ENCODE data around the gene TWSG1. TPM values are rescaled to one million over a fixed set of nuclear protein-coding genes. Genes with fewer than 3 reads are reported as not detected.
"Not testable (repeated sequence)": the region's sequence is repeated elsewhere in the genome, so short reads cannot be mapped to it uniquely, and the experiment has no call there.

Gene TWSG1
- total and polyA plus RNA-seq, 2 donors (not counting 3 experiments of a cell fraction or from before 2014, with no cell fraction given): 52.4 to 57.4 TPM

- CTCF ChIA-PET: interaction anchor here (0.9 kb wide), 1 partner anchor 9 kb away, joined by 4 read pairs; no protein-coding TSS in a partner anchor
- H3K4me2 ChIP-seq (ENCODE audit: insufficient read depth, low read length): no peak overlapping the region
These were observed 95.1 kb downstream of the TWSG1 start for GRCh38 chr18:9429662-9429993.

GRCh38 chr18:9430315-9430714 is 95.7 kb downstream of the TWSG1 start:
- dilution Hi-C loops (cut with MboI; ENCODE audit: extremely low pct_ligation_motif_present, low sequenced_read_pairs); POLR2A ChIA-PET; FAIRE-seq: not testable (repeated sequence)

More at GRCh38 chr18:9429662-9429993, 95.1 kb downstream of the TWSG1 start:
- Histone ChIP-seq H3K9ac (replicated peaks; ENCODE audit: extremely low read depth, insufficient read depth, low read length) (no peak overlapping the region), H3K4me1 (ENCODE audit: control insufficient read depth, extremely low read depth, insufficient read depth, low read length) (no peaks in the 10 kb centered on the region), H2AFZ (ENCODE audit: low read depth, low read length) (no peak overlapping the region), H3K36me3 (ENCODE audit: control insufficient read depth in 2 of 2, extremely low read depth in 1 of 2, insufficient read depth in 2 of 2, low read length in 2 of 2) (no peaks in the 10 kb centered on the region), H4K20me1 (replicated peaks; ENCODE audit: control insufficient read depth, extremely low read depth, insufficient read depth, low read length) (no peaks in the 10 kb centered on the region), H3K4me3 (replicated peaks in 1 of 3; ENCODE audit: insufficient read depth in 1 of 3, low read depth in 1 of 3, low read length in 3 of 3) (no peak overlapping the region), H3K79me2 (ENCODE audit: control insufficient read depth, insufficient read depth, low read length) (no peaks in the 10 kb centered on the region), H3K27me3 (ENCODE audit: control insufficient read depth in 2 of 2, insufficient read depth in 2 of 2, low read length in 2 of 2) (peaks cover 0 to 4% of the 10 kb centered on the region in 2 experiments), H3K9me1 (replicated peaks; ENCODE audit: control insufficient read depth, extremely low read depth, insufficient read depth, low read length) (no peaks in the 10 kb centered on the region), H3K9me3 (replicated peaks; ENCODE audit: control insufficient read depth, insufficient read depth, low read length) (no peaks in the 10 kb centered on the region), H3K27ac (ENCODE audit: insufficient read depth, low read depth, low read length) (no peak overlapping the region)
- intact Hi-C loops (cut with micrococcal nuclease): no loop called here
- no peak for DNase-seq (ENCODE audit: low read depth, low spot score)
- no peak for FAIRE-seq
- BruUV-seq (replicated peaks): no TSS peak
- TF ChIP-seq POLR2AphosphoS5 (IDR thresholded peaks at IDR 0.05; ENCODE audit: insufficient read depth, low read depth, low read length) (no peak), JUN (IDR thresholded peaks at IDR 0.05; ENCODE audit: borderline replicate concordance, insufficient read depth, insufficient read length, low read depth) (no peak), POLR2A (IDR thresholded peaks at IDR 0.05; ENCODE audit: low read depth, low read length) (no peak), MYC (IDR thresholded peaks at IDR 0.05; ENCODE audit: low read depth, low read length) (no peak), CTCF (IDR thresholded peaks at IDR 0.05; ENCODE audit: extremely low read depth in 1 of 2, insufficient read depth in 1 of 2, low read depth in 1 of 2, low read length in 2 of 2) (no peak), FOS (IDR thresholded peaks at IDR 0.05; ENCODE audit: borderline replicate concordance, insufficient read depth, low read length) (no peak), GATA2 (IDR thresholded peaks at IDR 0.05; ENCODE audit: insufficient read depth, insufficient read length, low read depth, low read length) (no peak)
- TF ChIP-seq, protein P1, sequence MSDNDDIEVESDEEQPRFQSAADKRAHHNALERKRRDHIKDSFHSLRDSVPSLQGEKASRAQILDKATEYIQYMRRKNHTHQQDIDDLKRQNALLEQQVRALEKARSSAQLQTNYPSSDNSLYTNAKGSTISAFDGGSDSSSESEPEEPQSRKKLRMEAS (IDR thresholded peaks at IDR 0.05; ENCODE audit: insufficient read depth, insufficient read length): no peak
- POLR2A ChIA-PET: interaction anchor here (0.5 kb wide), 1 partner anchor 549 kb away, joined by 3 read pairs; no protein-coding TSS in a partner anchor
- dilution Hi-C loops (cut with MboI; ENCODE audit: extremely low pct_ligation_motif_present, low sequenced_read_pairs): no loop called here

More at GRCh38 chr18:9430315-9430714, 95.7 kb downstream of the TWSG1 start:
- H3K4me2 ChIP-seq (ENCODE audit: insufficient read depth, low read length); CTCF ChIA-PET; BruUV-seq (replicated peaks); H3K4me1 ChIP-seq (ENCODE audit: control insufficient read depth, extremely low read depth, insufficient read depth, low read length); DNase-seq (ENCODE audit: low read depth, low spot score); H3K9me1 ChIP-seq (replicated peaks; ENCODE audit: control insufficient read depth, extremely low read depth, insufficient read depth, low read length); H3K27ac ChIP-seq (ENCODE audit: insufficient read depth, low read depth, low read length); H4K20me1 ChIP-seq (replicated peaks; ENCODE audit: control insufficient read depth, extremely low read depth, insufficient read depth, low read length); H3K36me3 ChIP-seq (ENCODE audit: control insufficient read depth in 2 of 2, extremely low read depth in 1 of 2, insufficient read depth in 2 of 2, low read length in 2 of 2); H3K9me3 ChIP-seq (replicated peaks; ENCODE audit: control insufficient read depth, insufficient read depth, low read length); H3K4me3 ChIP-seq (replicated peaks in 1 of 3; ENCODE audit: insufficient read depth in 1 of 3, low read depth in 1 of 3, low read length in 3 of 3); H3K9ac ChIP-seq (replicated peaks; ENCODE audit: extremely low read depth, insufficient read depth, low read length); H3K79me2 ChIP-seq (ENCODE audit: control insufficient read depth, insufficient read depth, low read length); intact Hi-C loops (cut with micrococcal nuclease); H2AFZ ChIP-seq (ENCODE audit: low read depth, low read length); H3K27me3 ChIP-seq (ENCODE audit: control insufficient read depth in 2 of 2, insufficient read depth in 2 of 2, low read length in 2 of 2): not testable (repeated sequence)
